NCI-H2227 (cell line): ENCODE data around the gene ZNF146.
A peak's percentile ranks its signal among the peaks of the same experiment; 100 is the strongest.
"Not testable (repeated sequence)": the region's sequence is repeated elsewhere in the genome, so short reads cannot be mapped to it uniquely, and the experiment has no call there.

Experiments
- DNase-seq: peaks from one replicate; lab custom pipeline; 2025; ENCODE audit not compliant: unreplicated experiment; lab: John Stamatoyannopoulos, UW

Gene ZNF146

GRCh38 chr19:36214386-36215275 lies at the start of gene ZNF146, which contains the start of gene ZNF565:
TSS of gene ZNF146 (plus strand) at chr19:36215106. CDS start at chr19:36236441, 21,335 bp downstream.
TSS of gene ZNF565 (minus strand) at chr19:36214665. CDS start at chr19:36201985, 12,680 bp downstream.
- peak; percentile 100 for DNase-seq

GRCh38 chr19:36169084-36169760 lies 45.7 kb upstream of the ZNF146 start:
- DNase-seq, result peak; percentile 40

GRCh38 chr19:36172852-36173251 lies 42.1 kb upstream of the ZNF146 start:
- no peak for DNase-seq

- not testable (repeated sequence) for DNase-seq
Observed at GRCh38 chr19:36173846-36174245, 41.1 kb upstream of the ZNF146 start.

- not testable (repeated sequence) for DNase-seq
Observed at GRCh38 chr19:36179077-36179476, 35.8 kb upstream of the ZNF146 start.

DNA sequence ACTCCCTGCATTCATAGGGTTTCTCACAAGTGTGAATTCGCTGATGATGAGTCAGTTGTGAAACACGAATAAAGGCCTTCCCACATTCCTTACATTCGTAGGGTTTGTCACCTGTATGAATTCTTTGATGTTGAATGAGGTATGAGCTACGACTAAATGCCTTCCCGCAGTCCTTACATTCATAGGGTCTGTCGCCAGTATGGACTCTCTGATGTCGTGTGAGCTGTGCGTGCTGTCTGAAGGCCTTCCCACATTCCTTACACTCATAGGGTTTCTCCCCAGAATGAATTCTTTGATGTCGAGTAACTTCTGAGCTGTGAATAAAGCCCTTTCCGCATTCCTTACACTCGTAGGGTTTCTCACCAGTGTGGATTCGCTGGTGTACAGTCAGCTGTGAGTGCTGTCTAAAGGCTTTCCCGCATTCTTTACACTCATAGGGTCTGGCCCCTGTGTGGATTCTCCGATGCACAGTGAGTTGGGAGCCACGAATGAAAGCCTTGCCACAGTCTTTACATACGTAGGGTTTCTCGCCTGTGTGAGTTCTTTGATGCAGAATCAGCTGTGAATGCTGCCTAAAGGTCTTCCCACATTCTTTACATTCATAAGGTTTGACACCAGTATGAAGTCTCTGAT lies 32.2 kb upstream of the ZNF146 start:
- no peak for DNase-seq

GRCh38 chr19:36183245-36183628 lies 31.7 kb upstream of the ZNF146 start:
- DNase-seq, result no peak

GRCh38 chr19:36186722-36187121 lies 28.2 kb upstream of the ZNF146 start:
- DNase-seq, result not testable (repeated sequence)

GRCh38 chr19:36196249-36196648 lies 18.7 kb upstream of the ZNF146 start:
- no peak for DNase-seq

GRCh38 chr19:36198119-36198518 lies 16.8 kb upstream of the ZNF146 start:
- no peak for DNase-seq

GRCh38 chr19:36201684-36202083 lies 13.2 kb upstream of the ZNF146 start:
- no peak for DNase-seq

DNA sequence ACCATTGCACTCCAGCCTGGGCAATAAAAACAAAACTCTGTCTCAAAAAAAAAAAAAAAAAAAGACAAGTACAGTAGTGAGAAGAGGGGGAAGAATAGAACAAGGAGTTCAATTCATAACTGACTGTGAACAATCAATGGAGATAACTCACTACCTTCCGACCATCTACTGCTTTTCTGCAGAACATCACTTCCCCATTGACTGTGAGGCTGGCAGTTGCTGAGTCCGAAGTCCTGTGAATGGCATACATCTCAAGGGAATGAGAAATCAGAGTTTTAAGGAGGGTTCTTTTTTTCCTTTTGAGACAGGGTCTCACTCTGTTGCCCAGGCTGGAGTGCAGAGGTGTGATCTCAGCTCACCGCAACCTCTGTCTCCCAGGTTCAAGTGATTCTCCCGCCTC lies 11.6 kb upstream of the ZNF146 start:
- no peak for DNase-seq

GRCh38 chr19:36207605-36208252 lies 7.2 kb upstream of the ZNF146 start:
- no peak for DNase-seq

DNA sequence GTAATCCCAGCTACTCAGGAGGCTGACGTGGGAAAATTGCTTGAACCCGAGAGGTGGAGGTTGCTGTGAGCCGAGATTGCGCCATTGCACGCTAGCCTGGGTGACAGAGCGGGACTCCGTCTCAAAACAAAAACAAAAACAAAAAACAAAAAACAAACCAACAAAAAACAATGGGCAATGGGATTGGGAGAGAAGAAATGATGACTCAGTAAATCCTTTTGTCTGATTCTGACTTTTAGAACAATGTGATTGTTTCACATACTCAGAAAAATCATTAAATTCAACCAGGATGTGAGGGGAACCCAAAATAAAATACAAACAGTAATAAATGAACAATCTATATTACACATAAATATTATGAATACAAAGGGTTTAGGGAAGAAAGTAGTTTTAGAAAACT lies 5.5 kb upstream of the ZNF146 start:
- no peak for DNase-seq

- no peak for DNase-seq
Observed at GRCh38 chr19:36210497-36210896, 4.4 kb upstream of the ZNF146 start.

DNA sequence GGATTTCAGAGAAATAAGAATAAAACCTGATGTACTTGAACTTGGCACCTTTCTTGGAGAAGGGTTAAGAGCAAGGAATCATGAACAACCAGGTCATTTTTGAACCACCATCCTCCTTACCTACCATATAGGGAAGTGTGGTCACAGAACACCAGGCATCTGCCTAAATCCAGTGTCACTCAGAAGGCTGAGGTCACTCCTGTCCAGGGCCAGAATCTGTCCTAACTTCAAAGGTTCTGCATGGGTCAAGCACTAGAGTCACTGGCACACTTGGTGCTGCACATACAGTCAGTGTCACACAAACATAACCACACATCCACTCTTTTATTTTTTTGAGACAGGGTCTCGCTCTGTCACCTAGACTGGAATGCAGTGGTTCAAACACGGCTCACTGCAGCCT lies 2.0 kb upstream of the ZNF146 start:
- DNase-seq, result no peak

- peak; percentile 81 for DNase-seq
Observed at GRCh38 chr19:36215276-36216123, 594 bp downstream of the ZNF146 start.

DNA sequence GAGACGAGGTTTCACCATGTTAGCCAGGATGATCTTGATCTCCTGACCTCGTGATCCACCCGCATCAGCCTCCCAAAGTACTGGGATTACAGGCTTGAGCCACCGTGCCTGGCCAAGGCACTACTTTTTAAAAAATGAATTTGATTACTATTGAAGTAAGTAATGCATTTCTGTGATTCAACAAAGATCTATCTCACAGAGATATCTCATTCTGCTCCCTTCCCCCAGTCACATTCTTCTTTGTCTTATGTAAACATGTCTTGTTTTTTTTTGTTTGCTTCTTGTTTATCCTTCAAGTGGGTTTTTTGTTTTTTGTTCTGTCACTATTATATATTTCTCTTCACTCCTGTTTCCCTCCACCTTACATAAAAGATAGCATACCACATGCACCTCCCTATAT lies 6.6 kb downstream of the ZNF146 start:
- DNase-seq, result no peak

DNA sequence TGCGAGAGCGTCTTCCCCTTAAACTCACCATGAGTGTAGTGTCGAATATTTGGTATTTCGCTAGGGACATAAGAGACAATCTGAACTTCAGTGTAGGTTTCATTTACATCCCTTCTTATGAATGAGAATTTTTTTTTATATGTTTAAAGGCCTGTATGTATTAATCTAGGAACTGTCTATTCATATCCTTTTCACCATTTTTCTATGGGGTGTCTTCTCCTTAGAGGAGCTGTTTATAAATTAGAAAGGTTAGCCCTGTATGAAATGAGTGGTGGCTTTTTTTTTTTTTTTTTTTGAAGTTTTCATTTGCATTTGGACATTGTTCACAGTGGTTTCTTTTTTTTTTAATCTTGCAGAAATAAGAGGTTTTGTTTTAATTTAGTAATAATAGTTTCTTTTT lies 7.6 kb downstream of the ZNF146 start:
- DNase-seq, result no peak

GRCh38 chr19:36225219-36225892 lies 10.4 kb downstream of the ZNF146 start:
- no peak for DNase-seq
